T-cell (primary cell): Measurements from ENCODE around the gene SRPK1. TPM values are rescaled to one million over a fixed set of nuclear protein-coding genes. Genes with fewer than 3 reads are reported as not detected.

Experiments used
- ATAC-seq, 4 experiments: fragments of 200-7000 bp in 3 of 4; fragments of 150-1000 bp in 1 of 4; cut with Tn5 transposase; replicated peaks in 1 of 4; 1 replicate in 3 of 4; 2 replicates in 1 of 4; pipeline ENCODE4 v1.10.0; 2021; ENCODE audit warnings: moderate library complexity in 3 of 4, mild to moderate bottlenecking in 2 of 4, moderate number of reproducible peaks in 1 of 4
- CTCF ChIA-PET, 2 donors: fragments of 300-600 bp; sonication (Branson Sonifier 250); formaldehyde crosslinking; loops; one replicate each; lab custom pipeline; 2022; ENCODE audit warnings: antibody characterized with exemption in 2 of 2; lab: Charles Lee
- POLR2A ChIA-PET, 2 donors: fragments of 300-600 bp; sonication (Branson Sonifier 250); formaldehyde crosslinking; loops; one replicate each; lab custom pipeline; 2022; ENCODE audit warnings: antibody characterized with exemption in 2 of 2; lab: Charles Lee
- DNase-seq, 35 experiments: peaks; one replicate each; pipeline versions ENCODE4 v3.0.0 to v3.0.0-alpha.2; 2013 to 2023
- H3K27ac ChIP-seq: one replicate; pipeline ENCODE4 v1.5.1; 2013; ENCODE audit warnings: low read length
- H3K27me3 ChIP-seq, 2 experiments: replicated peaks in 1 of 2; 1 replicate in 1 of 2; 2 replicates in 1 of 2; pipeline versions ENCODE4 v1.6.1 to v1.7.0; 2013; ENCODE audit warnings: low read length in 1 of 2, mixed read lengths in 1 of 2; ENCODE audit not compliant: control insufficient read depth in 2 of 2, insufficient read depth in 2 of 2; ENCODE audit errors: extremely low read depth in 1 of 2
- H3K36me3 ChIP-seq, 2 donors: 1 replicate in 1 of 2; 2 replicates in 1 of 2; pipeline versions ENCODE4 v1.6.1 to v1.7.0; 2013; ENCODE audit warnings: low read length in 1 of 2; ENCODE audit not compliant: control insufficient read depth in 2 of 2, insufficient read depth in 1 of 2; ENCODE audit errors: extremely low read depth in 1 of 2
- H3K4me1 ChIP-seq, 2 experiments: 1 replicate in 1 of 2; 2 replicates in 1 of 2; pipeline versions ENCODE4 v1.6.1 to v1.7.0; 2013; ENCODE audit warnings: low read length in 2 of 2, mixed read lengths in 1 of 2; ENCODE audit not compliant: insufficient read depth in 2 of 2, control insufficient read depth in 1 of 2; ENCODE audit errors: extremely low read depth in 1 of 2
- H3K4me3 ChIP-seq, 2 donors: 1 replicate in 1 of 2; 2 replicates in 1 of 2; pipeline versions ENCODE4 v1.5.1 to v1.7.0; 2013; ENCODE audit warnings: mild to moderate bottlenecking in 2 of 2, low read length in 1 of 2, moderate library complexity in 1 of 2; ENCODE audit not compliant: control insufficient read depth in 1 of 2; ENCODE audit errors: extremely low read depth in 1 of 2
- H3K9me3 ChIP-seq: 2 replicates; pipeline ENCODE4 v1.7.0; 2013
- H3K27ac Mint-ChIP-seq, 2 donors: one replicate each; pipeline ENCODE4 v1.8.0; 2020 to 2021; ENCODE audit warnings: mild to moderate bottlenecking in 2 of 2, mixed read lengths in 2 of 2
- H3K27me3 Mint-ChIP-seq, 2 donors: one replicate each; pipeline ENCODE4 v1.8.0; 2021 to 2022; ENCODE audit warnings: mixed read lengths in 2 of 2
- H3K36me3 Mint-ChIP-seq: one replicate; pipeline ENCODE4 v1.8.0; 2021; ENCODE audit warnings: mixed read lengths
- H3K4me1 Mint-ChIP-seq, 3 donors: one replicate each; pipeline ENCODE4 v1.8.0; 2020 to 2022; ENCODE audit warnings: mixed read lengths in 3 of 3, mild to moderate bottlenecking in 1 of 3
- H3K4me3 Mint-ChIP-seq, 3 donors: one replicate each; pipeline ENCODE4 v1.8.0; 2020 to 2022; ENCODE audit warnings: mild to moderate bottlenecking in 3 of 3, mixed read lengths in 3 of 3, moderate library complexity in 3 of 3
- H3K9me3 Mint-ChIP-seq, 3 donors: one replicate each; pipeline ENCODE4 v1.8.0; 2020 to 2022; ENCODE audit warnings: mixed read lengths in 3 of 3
- WGBS: methylation state at CpG from one replicate; pipeline ENCODE4 v1.1.5; 2013; ENCODE audit warnings: missing lambda C conversion rate; ENCODE audit not compliant: insufficient coverage; 5-methylcytosine and 5-hydroxymethylcytosine counted together
- total RNA-seq, 35 experiments: library from RNA in 6 of 35; stranded (reverse) in 6 of 35; fragments of 120-200 nt in 1 of 35; gene quantifications; one replicate each; pipeline versions ENCODE4 v1.2.1 to v1.2.4 and lab custom pipeline; 2013 to 2026

Gene SRPK1
- total RNA-seq, 5 donors from 2014 or later (not counting 1 experiment from before 2014, with no cell fraction given): 37.2 to 45.8 (median 40.9) TPM

- no peaks in the 10 kb centered on the region for H3K4me1 ChIP-seq
- H3K36me3 ChIP-seq: no peaks in the 10 kb centered on the region
- no peaks in the 10 kb centered on the region for H3K9me3 Mint-ChIP-seq
- no peaks in the 10 kb centered on the region for H3K9me3 ChIP-seq
- peaks cover 0 to 46% of the 10 kb centered on the region in 2 experiments for H3K27me3 ChIP-seq
- ATAC-seq (no peak), DNase-seq (no peak)
- ChIA-PET POLR2A (no interaction called here), CTCF (interaction anchor here in 1 of 2 donors (0.7 kb wide), 1 partner anchor 14 kb away, joined by 3 read pairs; no protein-coding TSS in a partner anchor)
- no peak overlapping the region for H3K27ac Mint-ChIP-seq
- no peak overlapping the region for H3K4me3 Mint-ChIP-seq
- H3K4me3 ChIP-seq: no peak overlapping the region
- no peak overlapping the region for H3K27ac ChIP-seq
- no peaks in the 10 kb centered on the region for H3K4me1 Mint-ChIP-seq
- no peaks in the 10 kb centered on the region for H3K36me3 Mint-ChIP-seq
- peaks cover 22 to 45% of the 10 kb centered on the region in 2 donors for H3K27me3 Mint-ChIP-seq
- 78% methylated on average over 5 of the region's 5 CpGs for WGBS
Observed at GRCh38 chr6:35790683-35791082, 130.2 kb downstream of the SRPK1 start.

GRCh38 chr6:35788423-35788982 is 132.4 kb downstream of the SRPK1 start:
- Mint-ChIP-seq H3K4me1 (no peaks in the 10 kb centered on the region), H3K4me3 (no peak overlapping the region), H3K27me3 (peaks cover 22 to 60% of the 10 kb centered on the region in 2 donors), H3K27ac (no peak overlapping the region), H3K9me3 (no peaks in the 10 kb centered on the region), H3K36me3 (no peaks in the 10 kb centered on the region)
- no peaks in the 10 kb centered on the region for H3K9me3 ChIP-seq
- DNase-seq (no peak), ATAC-seq (no peak)
- H3K36me3 ChIP-seq: no peaks in the 10 kb centered on the region
- no peak overlapping the region for H3K4me3 ChIP-seq
- no peak overlapping the region for H3K27ac ChIP-seq
- CTCF ChIA-PET: interaction anchor here in 1 of 2 donors (0.6 kb wide), 1 partner anchor 157 kb away, joined by 3 read pairs; no protein-coding TSS in a partner anchor
- 49% methylated on average over 2 of the region's 4 CpGs for WGBS
- POLR2A ChIA-PET: no interaction called here
- peaks cover 0 to 34% of the 10 kb centered on the region in 2 experiments for H3K27me3 ChIP-seq
- no peaks in the 10 kb centered on the region for H3K4me1 ChIP-seq

GRCh38 chr6:35787266-35788218 is 133.4 kb downstream of the SRPK1 start:
- Mint-ChIP-seq H3K27ac (no peak overlapping the region), H3K4me3 (no peak overlapping the region), H3K27me3 (peaks cover 22 to 60% of the 10 kb centered on the region in 2 donors), H3K9me3 (no peaks in the 10 kb centered on the region), H3K36me3 (no peaks in the 10 kb centered on the region), H3K4me1 (no peaks in the 10 kb centered on the region)
- 82% methylated on average over 11 of the region's 13 CpGs for WGBS
- DNase-seq (no peak), ATAC-seq (no peak)
- ChIA-PET POLR2A (no interaction called here), CTCF (interaction anchor here in 1 of 2 donors (0.6 kb wide), 1 partner anchor 158 kb away, joined by 3 read pairs; no protein-coding TSS in a partner anchor)
- Histone ChIP-seq H3K27ac (no peak overlapping the region), H3K4me1 (no peaks in the 10 kb centered on the region), H3K27me3 (peaks cover 0 to 33% of the 10 kb centered on the region in 2 experiments), H3K36me3 (no peaks in the 10 kb centered on the region), H3K9me3 (no peaks in the 10 kb centered on the region), H3K4me3 (no peak overlapping the region)

DNA sequence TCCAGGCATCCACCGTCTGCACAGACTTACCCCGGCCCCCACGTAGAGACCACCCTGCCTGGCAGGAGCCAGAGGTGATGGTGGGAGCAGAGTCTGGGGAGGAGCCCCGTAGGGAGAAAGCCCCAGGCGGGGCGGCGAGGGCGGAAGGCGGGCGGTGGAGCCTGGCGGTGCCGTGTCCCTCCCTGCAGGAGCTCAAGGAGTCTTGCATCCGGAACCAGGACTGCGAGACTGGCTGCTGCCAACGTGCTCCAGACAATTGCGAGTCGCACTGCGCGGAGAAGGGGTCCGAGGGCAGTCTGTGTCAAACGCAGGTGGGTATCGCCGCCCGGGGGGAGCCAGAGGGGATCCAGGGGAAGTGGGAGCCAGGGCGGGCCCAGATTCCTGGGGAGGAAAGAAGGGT is 134.1 kb downstream of the SRPK1 start:
- no peak for ATAC-seq
- 46% methylated on average over 25 of the region's 25 CpGs for WGBS
- H3K27ac Mint-ChIP-seq: no peak overlapping the region
- H3K27me3 ChIP-seq: peaks cover 0 to 33% of the 10 kb centered on the region in 2 experiments
- H3K4me1 ChIP-seq: no peaks in the 10 kb centered on the region
- no peaks in the 10 kb centered on the region for H3K36me3 Mint-ChIP-seq
- POLR2A ChIA-PET: no interaction called here
- DNase-seq: no peak
- no peaks in the 10 kb centered on the region for H3K9me3 ChIP-seq
- no peak overlapping the region for H3K4me3 ChIP-seq
- peaks cover 28 to 63% of the 10 kb centered on the region in 2 donors for H3K27me3 Mint-ChIP-seq
- H3K9me3 Mint-ChIP-seq: no peaks in the 10 kb centered on the region
- CTCF ChIA-PET: no interaction called here
- H3K4me3 Mint-ChIP-seq: no peak overlapping the region
- no peaks in the 10 kb centered on the region for H3K4me1 Mint-ChIP-seq
- H3K27ac ChIP-seq: no peak overlapping the region
- H3K36me3 ChIP-seq: no peaks in the 10 kb centered on the region

GRCh38 chr6:35786272-35786671 is 134.6 kb downstream of the SRPK1 start:
- DNase-seq (no peak), ATAC-seq (no peak)
- POLR2A ChIA-PET: no interaction called here
- Mint-ChIP-seq H3K9me3 (no peaks in the 10 kb centered on the region), H3K4me3 (no peak overlapping the region), H3K4me1 (no peaks in the 10 kb centered on the region), H3K27ac (no peak overlapping the region), H3K27me3 (peaks cover 32 to 65% of the 10 kb centered on the region in 2 donors), H3K36me3 (no peaks in the 10 kb centered on the region)
- CTCF ChIA-PET: interaction anchor here in 1 of 2 donors (0.7 kb wide), 1 partner anchor 980 kb away, joined by 5 read pairs; no protein-coding TSS in a partner anchor
- 57% methylated on average over 1 of the region's 2 CpGs for WGBS
- Histone ChIP-seq H3K4me3 (no peak overlapping the region), H3K9me3 (no peaks in the 10 kb centered on the region), H3K27ac (no peak overlapping the region), H3K4me1 (no peaks in the 10 kb centered on the region), H3K36me3 (no peaks in the 10 kb centered on the region), H3K27me3 (peaks cover 0 to 33% of the 10 kb centered on the region in 2 experiments)

GRCh38 chr6:35784200-35784599 is 136.7 kb downstream of the SRPK1 start:
- DNase-seq (no peak), ATAC-seq (no peak)
- Mint-ChIP-seq H3K36me3 (no peaks in the 10 kb centered on the region), H3K4me3 (no peak overlapping the region), H3K9me3 (no peaks in the 10 kb centered on the region), H3K27me3 (peaks cover 31 to 50% of the 10 kb centered on the region in 2 donors), H3K4me1 (no peaks in the 10 kb centered on the region), H3K27ac (no peak overlapping the region)
- no peak overlapping the region for H3K4me3 ChIP-seq
- no CpG with 5 or more reads among the region's 2 CpGs for WGBS
- H3K27me3 ChIP-seq: peaks cover 0 to 33% of the 10 kb centered on the region in 2 experiments
- no peak overlapping the region for H3K27ac ChIP-seq
- no peaks in the 10 kb centered on the region for H3K36me3 ChIP-seq
- H3K4me1 ChIP-seq: no peaks in the 10 kb centered on the region
- H3K9me3 ChIP-seq: no peaks in the 10 kb centered on the region
- CTCF ChIA-PET: no interaction called here
- POLR2A ChIA-PET: no interaction called here
